ENCODE measurements around the gene SPTAN1. TPM values are rescaled to one million over a fixed set of nuclear protein-coding genes. Genes with fewer than 3 reads are reported as not detected.
"Not testable (repeated sequence)": the region's sequence is repeated elsewhere in the genome, so short reads cannot be mapped to it uniquely, and the experiment has no call there.

SPTAN1 gene
- total RNA-seq, 1 experiment from 2014 or later: 408 TPM

GRCh38 chr9:128577206-128577605 lies 24.8 kb downstream of the SPTAN1 start:
- no peak for TF ChIP-seq CTCF (IDR thresholded peaks at IDR 0.05; ENCODE audit: insufficient read depth in 1 of 2, low read depth in 1 of 2, low read length in 1 of 2, severe bottlenecking in 1 of 2, unreplicated experiment in 1 of 2)
- H3K4me3 Mint-ChIP-seq (ENCODE audit: unreplicated experiment): no peak overlapping the region
- no peaks in the 10 kb centered on the region for H3K9me3 Mint-ChIP-seq (ENCODE audit: unreplicated experiment)
- H3K27me3 ChIP-seq (replicated peaks; ENCODE audit: control insufficient read depth, insufficient read depth, low read length): no peaks in the 10 kb centered on the region
- ChIA-PET POLR2A (no interaction called here), CTCF (no interaction called here)
- H3K27ac Mint-ChIP-seq (ENCODE audit: unreplicated experiment): no peak overlapping the region
- peaks cover 94% of the 10 kb centered on the region for H3K36me3 Mint-ChIP-seq (ENCODE audit: insufficient read depth, unreplicated experiment)
- no peak overlapping the region for H3K4me3 ChIP-seq (ENCODE audit: low read depth, low read length)
- H3K27me3 Mint-ChIP-seq (ENCODE audit: insufficient read depth, unreplicated experiment): no peaks in the 10 kb centered on the region
- H3K9me3 ChIP-seq: no peaks in the 10 kb centered on the region
- intact Hi-C loops (cut with micrococcal nuclease; ENCODE audit: unreplicated experiment): no loop called here
- no peaks in the 10 kb centered on the region for H3K4me1 Mint-ChIP-seq (ENCODE audit: low read depth, unreplicated experiment)
- H3K36me3 ChIP-seq (ENCODE audit: control insufficient read depth, insufficient read depth, low read length): peaks cover 13% of the 10 kb centered on the region
- no peaks in the 10 kb centered on the region for H3K4me1 ChIP-seq
- BruUV-seq (replicated peaks): no TSS peak
- DNase-seq: no peak

DNA sequence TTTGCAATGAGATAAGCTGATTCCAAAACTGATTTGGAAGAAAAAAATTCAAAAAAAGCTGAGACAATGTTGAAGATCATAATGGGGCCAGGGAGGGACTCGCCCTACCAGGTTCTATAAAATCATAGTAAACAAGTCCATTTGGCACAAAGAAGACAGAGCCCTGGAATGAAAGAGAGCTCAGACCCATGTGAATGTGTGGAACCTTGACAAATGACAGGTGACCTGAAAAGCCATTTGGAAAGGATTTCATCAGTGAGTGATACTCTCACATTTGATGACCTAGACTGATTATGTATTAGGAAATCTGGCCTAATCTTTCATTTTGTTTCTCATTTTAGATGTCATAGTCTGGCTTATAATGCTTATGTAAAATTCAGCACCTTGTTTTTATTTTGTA lies 26.8 kb downstream of the SPTAN1 start:
- Mint-ChIP-seq H3K36me3 (ENCODE audit: insufficient read depth, unreplicated experiment) (peaks cover 97% of the 10 kb centered on the region), H3K9me3 (ENCODE audit: unreplicated experiment) (no peaks in the 10 kb centered on the region), H3K27me3 (ENCODE audit: insufficient read depth, unreplicated experiment) (no peaks in the 10 kb centered on the region), H3K4me3 (ENCODE audit: unreplicated experiment) (no peak overlapping the region), H3K27ac (ENCODE audit: unreplicated experiment) (no peak overlapping the region), H3K4me1 (ENCODE audit: low read depth, unreplicated experiment) (no peaks in the 10 kb centered on the region)
- Histone ChIP-seq H3K4me1 (no peaks in the 10 kb centered on the region), H3K27me3 (replicated peaks; ENCODE audit: control insufficient read depth, insufficient read depth, low read length) (no peaks in the 10 kb centered on the region), H3K9me3 (no peaks in the 10 kb centered on the region), H3K36me3 (ENCODE audit: control insufficient read depth, insufficient read depth, low read length) (peaks cover 13% of the 10 kb centered on the region), H3K4me3 (ENCODE audit: low read depth, low read length) (no peak overlapping the region)
- no peak for DNase-seq
- BruUV-seq (replicated peaks): no TSS peak
- CTCF ChIA-PET: interaction anchor here (0.9 kb wide), 1 partner anchor 83 kb away, joined by 3 read pairs; no protein-coding TSS in a partner anchor
- POLR2A ChIA-PET: no interaction called here
- intact Hi-C loops (cut with micrococcal nuclease; ENCODE audit: unreplicated experiment): no loop called here
- no peak for TF ChIP-seq CTCF (IDR thresholded peaks at IDR 0.05; ENCODE audit: insufficient read depth in 1 of 2, low read depth in 1 of 2, low read length in 1 of 2, severe bottlenecking in 1 of 2, unreplicated experiment in 1 of 2)

GRCh38 chr9:128580731-128581130 lies 28.3 kb downstream of the SPTAN1 start:
- no TSS peak for BruUV-seq (replicated peaks)
- H3K9me3 ChIP-seq: no peaks in the 10 kb centered on the region
- intact Hi-C loops (cut with micrococcal nuclease; ENCODE audit: unreplicated experiment): no loop called here
- no peak for DNase-seq
- peaks cover 13% of the 10 kb centered on the region for H3K36me3 ChIP-seq (ENCODE audit: control insufficient read depth, insufficient read depth, low read length)
- ChIA-PET CTCF (no interaction called here), POLR2A (no interaction called here)
- no peaks in the 10 kb centered on the region for H3K4me1 ChIP-seq
- H3K27me3 ChIP-seq (replicated peaks; ENCODE audit: control insufficient read depth, insufficient read depth, low read length): no peaks in the 10 kb centered on the region
- no peaks in the 10 kb centered on the region for H3K9me3 Mint-ChIP-seq (ENCODE audit: unreplicated experiment)
- H3K4me1 Mint-ChIP-seq (ENCODE audit: low read depth, unreplicated experiment): no peaks in the 10 kb centered on the region
- no peak for TF ChIP-seq CTCF (IDR thresholded peaks at IDR 0.05; ENCODE audit: insufficient read depth in 1 of 2, low read depth in 1 of 2, low read length in 1 of 2, severe bottlenecking in 1 of 2, unreplicated experiment in 1 of 2)
- no peak overlapping the region for H3K4me3 Mint-ChIP-seq (ENCODE audit: unreplicated experiment)
- H3K36me3 Mint-ChIP-seq (ENCODE audit: insufficient read depth, unreplicated experiment): peaks cover 97% of the 10 kb centered on the region
- no peak overlapping the region for H3K27ac Mint-ChIP-seq (ENCODE audit: unreplicated experiment)
- no peak overlapping the region for H3K4me3 ChIP-seq (ENCODE audit: low read depth, low read length)
- no peaks in the 10 kb centered on the region for H3K27me3 Mint-ChIP-seq (ENCODE audit: insufficient read depth, unreplicated experiment)

DNA sequence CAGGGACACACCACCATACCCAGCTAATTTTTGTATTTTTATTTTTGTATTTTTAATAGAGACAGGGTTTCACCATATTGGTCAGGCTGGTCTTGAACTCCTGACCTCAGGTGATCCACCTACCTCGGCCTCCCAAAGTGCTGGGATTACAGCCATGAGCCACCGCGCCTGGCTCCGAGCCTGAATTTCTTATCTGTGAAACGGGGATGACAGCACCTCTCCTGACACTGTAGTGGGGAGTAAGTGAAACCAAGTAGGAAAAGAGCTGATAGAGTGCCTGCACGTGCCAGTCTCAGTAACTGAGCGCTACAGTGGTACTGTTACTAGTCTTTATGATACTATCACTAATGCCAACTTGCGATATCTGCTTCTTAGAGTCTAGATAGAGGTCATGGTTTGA lies 32.8 kb downstream of the SPTAN1 start:
- H3K36me3 ChIP-seq (ENCODE audit: control insufficient read depth, insufficient read depth, low read length); intact Hi-C loops (cut with micrococcal nuclease; ENCODE audit: unreplicated experiment); BruUV-seq (replicated peaks); H3K4me1 Mint-ChIP-seq (ENCODE audit: low read depth, unreplicated experiment); H3K27me3 ChIP-seq (replicated peaks; ENCODE audit: control insufficient read depth, insufficient read depth, low read length); H3K4me3 ChIP-seq (ENCODE audit: low read depth, low read length); DNase-seq; H3K9me3 ChIP-seq; H3K4me3 Mint-ChIP-seq (ENCODE audit: unreplicated experiment); H3K9me3 Mint-ChIP-seq (ENCODE audit: unreplicated experiment); H3K27ac Mint-ChIP-seq (ENCODE audit: unreplicated experiment); H3K27me3 Mint-ChIP-seq (ENCODE audit: insufficient read depth, unreplicated experiment); CTCF ChIA-PET; H3K4me1 ChIP-seq; POLR2A ChIA-PET: not testable (repeated sequence)
- peaks cover 98% of the 10 kb centered on the region for H3K36me3 Mint-ChIP-seq (ENCODE audit: insufficient read depth, unreplicated experiment)

- H3K4me1 Mint-ChIP-seq (ENCODE audit: low read depth, unreplicated experiment); H3K9me3 Mint-ChIP-seq (ENCODE audit: unreplicated experiment); H3K36me3 ChIP-seq (ENCODE audit: control insufficient read depth, insufficient read depth, low read length); H3K4me3 Mint-ChIP-seq (ENCODE audit: unreplicated experiment); H3K27ac Mint-ChIP-seq (ENCODE audit: unreplicated experiment); intact Hi-C loops (cut with micrococcal nuclease; ENCODE audit: unreplicated experiment); DNase-seq; POLR2A ChIA-PET; H3K27me3 Mint-ChIP-seq (ENCODE audit: insufficient read depth, unreplicated experiment); H3K4me1 ChIP-seq; BruUV-seq (replicated peaks); H3K27me3 ChIP-seq (replicated peaks; ENCODE audit: control insufficient read depth, insufficient read depth, low read length); H3K9me3 ChIP-seq; H3K4me3 ChIP-seq (ENCODE audit: low read depth, low read length): not testable (repeated sequence)
- peaks cover 100% of the 10 kb centered on the region for H3K36me3 Mint-ChIP-seq (ENCODE audit: insufficient read depth, unreplicated experiment)
- CTCF ChIA-PET: interaction anchor here (0.5 kb wide), 1 partner anchor 96 kb away, joined by 3 read pairs; no protein-coding TSS in a partner anchor
Measured at GRCh38 chr9:128586934-128587333, 34.5 kb downstream of the SPTAN1 start.
